PFSK-1 (cell line): Measurements from ENCODE around the gene ANOS1.

Experiments
- FOXP2 ChIP-seq: optimal IDR thresholded peaks from 2 replicates; pipeline ENCODE3; 2011; ENCODE audit warnings: borderline replicate concordance, control low read depth, inconsistent platforms; ENCODE audit not compliant: insufficient read depth; ENCODE audit errors: extremely low read length, extremely low read depth
- SIN3A ChIP-seq: IDR thresholded peaks from 2 replicates; pipeline ENCODE4 v1.6.1; 2012; ENCODE audit warnings: mild to moderate bottlenecking, low read length, moderate library complexity, borderline replicate concordance; ENCODE audit not compliant: insufficient read depth
- TAF1 ChIP-seq: IDR thresholded peaks from 2 replicates; pipeline ENCODE4 v1.6.1; 2012; ENCODE audit warnings: low read length, control low read depth, borderline replicate concordance; ENCODE audit not compliant: insufficient read depth
- TF ChIP-seq, protein P1 (sequence below), 2 experiments: IDR thresholded peaks; 2 replicates each; pipeline versions ENCODE4 v1.6.1 to v1.8.0; 2011 to 2012; ENCODE audit warnings: low read depth in 2 of 2, low read length in 2 of 2, control low read depth in 1 of 2, inconsistent platforms in 1 of 2, mild to moderate bottlenecking in 1 of 2, moderate library complexity in 1 of 2; ENCODE audit not compliant: insufficient read depth in 1 of 2

DNA sequence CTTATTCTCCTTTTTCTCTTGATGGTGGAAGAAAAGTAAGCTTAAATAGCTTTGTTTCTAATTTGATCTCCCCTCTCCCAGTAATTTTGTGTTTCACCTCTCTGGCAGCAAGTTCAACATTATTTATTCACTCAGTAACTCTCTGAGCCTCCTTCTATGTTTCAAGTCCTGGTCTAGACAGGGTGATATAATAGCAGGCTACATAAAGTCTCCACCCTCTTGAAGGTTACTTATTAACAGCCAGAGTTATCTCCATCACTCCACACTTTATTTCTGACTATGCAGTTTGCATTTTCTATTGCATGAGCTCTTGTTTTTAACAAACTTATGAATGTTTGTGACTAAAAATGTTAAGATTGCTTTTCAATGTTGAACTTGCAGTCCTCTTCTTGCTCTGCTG is 17.8 kb upstream of the ANOS1 start:
- no peak for TF ChIP-seq FOXP2
- no peak for TF ChIP-seq SIN3A
- TF ChIP-seq TAF1, result no peak
- TF ChIP-seq, protein P1, sequence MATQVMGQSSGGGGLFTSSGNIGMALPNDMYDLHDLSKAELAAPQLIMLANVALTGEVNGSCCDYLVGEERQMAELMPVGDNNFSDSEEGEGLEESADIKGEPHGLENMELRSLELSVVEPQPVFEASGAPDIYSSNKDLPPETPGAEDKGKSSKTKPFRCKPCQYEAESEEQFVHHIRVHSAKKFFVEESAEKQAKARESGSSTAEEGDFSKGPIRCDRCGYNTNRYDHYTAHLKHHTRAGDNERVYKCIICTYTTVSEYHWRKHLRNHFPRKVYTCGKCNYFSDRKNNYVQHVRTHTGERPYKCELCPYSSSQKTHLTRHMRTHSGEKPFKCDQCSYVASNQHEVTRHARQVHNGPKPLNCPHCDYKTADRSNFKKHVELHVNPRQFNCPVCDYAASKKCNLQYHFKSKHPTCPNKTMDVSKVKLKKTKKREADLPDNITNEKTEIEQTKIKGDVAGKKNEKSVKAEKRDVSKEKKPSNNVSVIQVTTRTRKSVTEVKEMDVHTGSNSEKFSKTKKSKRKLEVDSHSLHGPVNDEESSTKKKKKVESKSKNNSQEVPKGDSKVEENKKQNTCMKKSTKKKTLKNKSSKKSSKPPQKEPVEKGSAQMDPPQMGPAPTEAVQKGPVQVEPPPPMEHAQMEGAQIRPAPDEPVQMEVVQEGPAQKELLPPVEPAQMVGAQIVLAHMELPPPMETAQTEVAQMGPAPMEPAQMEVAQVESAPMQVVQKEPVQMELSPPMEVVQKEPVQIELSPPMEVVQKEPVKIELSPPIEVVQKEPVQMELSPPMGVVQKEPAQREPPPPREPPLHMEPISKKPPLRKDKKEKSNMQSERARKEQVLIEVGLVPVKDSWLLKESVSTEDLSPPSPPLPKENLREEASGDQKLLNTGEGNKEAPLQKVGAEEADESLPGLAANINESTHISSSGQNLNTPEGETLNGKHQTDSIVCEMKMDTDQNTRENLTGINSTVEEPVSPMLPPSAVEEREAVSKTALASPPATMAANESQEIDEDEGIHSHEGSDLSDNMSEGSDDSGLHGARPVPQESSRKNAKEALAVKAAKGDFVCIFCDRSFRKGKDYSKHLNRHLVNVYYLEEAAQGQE (IDR thresholded peaks at IDR 0.05; ENCODE audit: insufficient read depth in 1 of 2, low read depth in 2 of 2, low read length in 2 of 2), result no peak
